ENCODE data around the gene NPFF. TPM values are rescaled to one million over a fixed set of nuclear protein-coding genes. Genes with fewer than 3 reads are reported as not detected.
A peak's percentile ranks its signal among the peaks of the same experiment; 100 is the strongest.

NPFF gene
- total and polyA plus RNA-seq, 10 of the 15 experiments (the other 5 are each of a cell fraction or from before 2014, with no cell fraction given): 0.21 to 0.69 (median 0.23) TPM; not detected in 7

GRCh38 chr12:53474077-53474476 lies 33.2 kb downstream of the NPFF start:
- in situ Hi-C loops (cut with MboI) (loop anchor here (10.0 kb wide), 1 partner anchor 449 kb away; no protein-coding TSS in a partner anchor), intact Hi-C loops (cut with micrococcal nuclease; ENCODE audit: unreplicated experiment) (no loop called here)
- H3K4me1 ChIP-seq (ENCODE audit: control insufficient read depth, insufficient read depth, low read length): 0 out of 2 replicates have a peak, but pooled peaks cover 2% of the 10 kb centered on the region
- DNase-seq (ENCODE audit: low read depth, low spot score): no peak
- no peak for FAIRE-seq
- BruUV-seq (replicated peaks): TSS peak; percentile 18
- TF ChIP-seq HDAC2 (IDR thresholded peaks at IDR 0.05) (no peak), POU2F2 (IDR thresholded peaks at IDR 0.05; ENCODE audit: borderline replicate concordance, low read depth, low read length) (no peak), CBX3 (IDR thresholded peaks at IDR 0.05; ENCODE audit: borderline replicate concordance, low read depth) (no peak), MEF2A (IDR thresholded peaks at IDR 0.05; ENCODE audit: insufficient read depth, low read depth, low read length) (no peak)
- H3K36me3 ChIP-seq (ENCODE audit: control insufficient read depth in 2 of 2, insufficient read depth in 2 of 2, low read length in 1 of 2): peaks cover 24 to 60% of the 10 kb centered on the region in 2 experiments
- H3K79me2 ChIP-seq (ENCODE audit: control insufficient read depth, insufficient read depth, low read length): peaks cover 3% of the 10 kb centered on the region; the same call in 1 of the 2 replicates
- no peaks in the 10 kb centered on the region for H3K27me3 ChIP-seq (replicated peaks in 1 of 2; ENCODE audit: control insufficient read depth in 2 of 2, insufficient read depth in 2 of 2, low read length in 1 of 2)
- no peak overlapping the region for H3K4me3 ChIP-seq
- no peak for ATAC-seq
- no peak overlapping the region for H3K27ac ChIP-seq (ENCODE audit: control insufficient read depth, insufficient read depth)
- no peaks in the 10 kb centered on the region for H3K9me3 ChIP-seq (replicated peaks; ENCODE audit: control insufficient read depth, insufficient read depth, low read length)
- H4K20me1 ChIP-seq (ENCODE audit: control insufficient read depth, insufficient read depth): peaks cover 5% of the 10 kb centered on the region
- ChIA-PET CTCF (interaction anchor here (0.6 to 4.4 kb wide), 9 partner anchors 8 to 121 kb away, joined by 3 to 30 read pairs (median 5); partner anchors contain the start of gene NPFF), RAD21 (ENCODE audit: unreplicated experiment) (interaction anchor here (0.9 to 1.1 kb wide), 3 partner anchors 27 to 94 kb away, joined by 3 to 4 read pairs (median 3); partner anchors contain the start of genes SP1 and TARBP2), POLR2A (interaction anchor here (0.5 to 2.2 kb wide), 6 partner anchors 16 to 225 kb away, joined by 3 to 9 read pairs (median 4); partner anchors contain the start of gene TARBP2), SMC1A (ENCODE audit: uncharacterized antibody, unreplicated experiment) (interaction anchor here (1.6 to 6.5 kb wide), 5 partner anchors 8 to 121 kb away, joined by 4 to 32 read pairs (median 6); partner anchors contain the start of genes NPFF and TARBP2)
- H3K9ac ChIP-seq (ENCODE audit: control insufficient read depth, insufficient read depth, low read length): no peak overlapping the region
- no peak overlapping the region for H2AFZ ChIP-seq (ENCODE audit: control insufficient read depth, low read depth, low read length)
- no peak overlapping the region for H3K4me2 ChIP-seq (ENCODE audit: control insufficient read depth, insufficient read depth)
- WGBS (ENCODE audit: insufficient coverage, insufficient replicate concordance, low lambda C conversion rate, missing lambda C conversion rate): 97% methylated on average over 2 of the region's 2 CpGs

- POLR2A ChIA-PET: interaction anchor here (1.4 to 2.2 kb wide), 3 partner anchors 17 to 89 kb away, joined by 3 to 6 read pairs (median 4); no protein-coding TSS in a partner anchor
- Histone ChIP-seq H3K36me3 (ENCODE audit: control insufficient read depth in 2 of 2, insufficient read depth in 2 of 2, low read length in 1 of 2) (peaks cover 26 to 67% of the 10 kb centered on the region in 2 experiments), H3K9ac (ENCODE audit: control insufficient read depth, insufficient read depth, low read length) (no peak overlapping the region), H3K79me2 (ENCODE audit: control insufficient read depth, insufficient read depth, low read length) (peaks cover 3% of the 10 kb centered on the region; the same call in 1 of the 2 replicates), H3K9me3 (replicated peaks; ENCODE audit: control insufficient read depth, insufficient read depth, low read length) (no peaks in the 10 kb centered on the region), H3K4me3 (no peak overlapping the region), H4K20me1 (ENCODE audit: control insufficient read depth, insufficient read depth) (peaks cover 5% of the 10 kb centered on the region), H3K27ac (ENCODE audit: control insufficient read depth, insufficient read depth) (no peak overlapping the region), H3K27me3 (replicated peaks in 1 of 2; ENCODE audit: control insufficient read depth in 2 of 2, insufficient read depth in 2 of 2, low read length in 1 of 2) (no peaks in the 10 kb centered on the region), H3K4me2 (ENCODE audit: control insufficient read depth, insufficient read depth) (no peak overlapping the region), H3K4me1 (ENCODE audit: control insufficient read depth, insufficient read depth, low read length) (0 out of 2 replicates have a peak, but pooled peaks cover 2% of the 10 kb centered on the region), H2AFZ (ENCODE audit: control insufficient read depth, low read depth, low read length) (no peak overlapping the region)
- 67% methylated on average over 1 of the region's 1 CpG for WGBS (ENCODE audit: insufficient coverage, insufficient replicate concordance, low lambda C conversion rate, missing lambda C conversion rate)
- FAIRE-seq (no peak), ATAC-seq (no peak), DNase-seq (ENCODE audit: low read depth, low spot score) (no peak)
- intact Hi-C loops (cut with micrococcal nuclease; ENCODE audit: unreplicated experiment): no loop called here
- RAD21 ChIA-PET (ENCODE audit: unreplicated experiment): interaction anchor here (1.5 kb wide), 1 partner anchor 120 kb away, joined by 3 read pairs; no protein-coding TSS in a partner anchor
- CTCF ChIA-PET: interaction anchor here (1.9 to 2.9 kb wide), 2 partner anchors 10 to 119 kb away, joined by 7 to 12 read pairs; no protein-coding TSS in a partner anchor
- no TSS peak for BruUV-seq (replicated peaks)
- SMC1A ChIA-PET (ENCODE audit: uncharacterized antibody, unreplicated experiment): interaction anchor here (1.9 kb wide), 1 partner anchor 10 kb away, joined by 6 read pairs; no protein-coding TSS in a partner anchor
- in situ Hi-C loops (cut with MboI): loop anchor here (10.0 kb wide), 1 partner anchor 447 kb away; no protein-coding TSS in a partner anchor
- TF ChIP-seq, protein P1, sequence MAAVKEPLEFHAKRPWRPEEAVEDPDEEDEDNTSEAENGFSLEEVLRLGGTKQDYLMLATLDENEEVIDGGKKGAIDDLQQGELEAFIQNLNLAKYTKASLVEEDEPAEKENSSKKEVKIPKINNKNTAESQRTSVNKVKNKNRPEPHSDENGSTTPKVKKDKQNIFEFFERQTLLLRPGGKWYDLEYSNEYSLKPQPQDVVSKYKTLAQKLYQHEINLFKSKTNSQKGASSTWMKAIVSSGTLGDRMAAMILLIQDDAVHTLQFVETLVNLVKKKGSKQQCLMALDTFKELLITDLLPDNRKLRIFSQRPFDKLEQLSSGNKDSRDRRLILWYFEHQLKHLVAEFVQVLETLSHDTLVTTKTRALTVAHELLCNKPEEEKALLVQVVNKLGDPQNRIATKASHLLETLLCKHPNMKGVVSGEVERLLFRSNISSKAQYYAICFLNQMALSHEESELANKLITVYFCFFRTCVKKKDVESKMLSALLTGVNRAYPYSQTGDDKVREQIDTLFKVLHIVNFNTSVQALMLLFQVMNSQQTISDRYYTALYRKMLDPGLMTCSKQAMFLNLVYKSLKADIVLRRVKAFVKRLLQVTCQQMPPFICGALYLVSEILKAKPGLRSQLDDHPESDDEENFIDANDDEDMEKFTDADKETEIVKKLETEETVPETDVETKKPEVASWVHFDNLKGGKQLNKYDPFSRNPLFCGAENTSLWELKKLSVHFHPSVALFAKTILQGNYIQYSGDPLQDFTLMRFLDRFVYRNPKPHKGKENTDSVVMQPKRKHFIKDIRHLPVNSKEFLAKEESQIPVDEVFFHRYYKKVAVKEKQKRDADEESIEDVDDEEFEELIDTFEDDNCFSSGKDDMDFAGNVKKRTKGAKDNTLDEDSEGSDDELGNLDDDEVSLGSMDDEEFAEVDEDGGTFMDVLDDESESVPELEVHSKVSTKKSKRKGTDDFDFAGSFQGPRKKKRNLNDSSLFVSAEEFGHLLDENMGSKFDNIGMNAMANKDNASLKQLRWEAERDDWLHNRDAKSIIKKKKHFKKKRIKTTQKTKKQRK (IDR thresholded peaks at IDR 0.05; ENCODE audit: low read depth, low read length): no peak
- no peak for TF ChIP-seq RELA (IDR thresholded peaks at IDR 0.05; ENCODE audit: borderline replicate concordance, partially characterized antibody)
- no peak for TF ChIP-seq CBFB (IDR thresholded peaks at IDR 0.05; ENCODE audit: low read depth)
- TF ChIP-seq CHD4 (IDR thresholded peaks at IDR 0.05): no peak
- TF ChIP-seq ATF3 (IDR thresholded peaks at IDR 0.05; ENCODE audit: borderline replicate concordance, extremely low read depth, low read depth, low read length): no peak
- TF ChIP-seq MTA3 (IDR thresholded peaks at IDR 0.05; ENCODE audit: borderline replicate concordance, low read length): no peak
- TF ChIP-seq HDAC6 (IDR thresholded peaks at IDR 0.05; ENCODE audit: unreplicated experiment): no peak
- TF ChIP-seq HDAC2 (IDR thresholded peaks at IDR 0.05): no peak
These were observed 35.2 kb downstream of the NPFF start for GRCh38 chr12:53472056-53472582.

Measured in GM12878 (cell line).